ENCODE results near the gene AGFG1. TPM values are rescaled to one million over a fixed set of nuclear protein-coding genes. Genes with fewer than 3 reads are reported as not detected.

Gene AGFG1
- total RNA-seq, 1 donor from 2014 or later, result 75.1 TPM

GRCh38 chr2:227606476-227606875, 134.5 kb downstream of the AGFG1 start:
- no peak for DNase-seq (ENCODE audit: low read depth)
- H3K27me3 ChIP-seq (ENCODE audit: control insufficient read depth, insufficient read depth, low read length), result no peaks in the 10 kb centered on the region
- H3K4me3 ChIP-seq (ENCODE audit: low read depth, low read length), result no peak overlapping the region
- H3K36me3 ChIP-seq (ENCODE audit: control insufficient read depth, insufficient read depth, low read length), result no peaks in the 10 kb centered on the region
- TF ChIP-seq, protein P1, sequence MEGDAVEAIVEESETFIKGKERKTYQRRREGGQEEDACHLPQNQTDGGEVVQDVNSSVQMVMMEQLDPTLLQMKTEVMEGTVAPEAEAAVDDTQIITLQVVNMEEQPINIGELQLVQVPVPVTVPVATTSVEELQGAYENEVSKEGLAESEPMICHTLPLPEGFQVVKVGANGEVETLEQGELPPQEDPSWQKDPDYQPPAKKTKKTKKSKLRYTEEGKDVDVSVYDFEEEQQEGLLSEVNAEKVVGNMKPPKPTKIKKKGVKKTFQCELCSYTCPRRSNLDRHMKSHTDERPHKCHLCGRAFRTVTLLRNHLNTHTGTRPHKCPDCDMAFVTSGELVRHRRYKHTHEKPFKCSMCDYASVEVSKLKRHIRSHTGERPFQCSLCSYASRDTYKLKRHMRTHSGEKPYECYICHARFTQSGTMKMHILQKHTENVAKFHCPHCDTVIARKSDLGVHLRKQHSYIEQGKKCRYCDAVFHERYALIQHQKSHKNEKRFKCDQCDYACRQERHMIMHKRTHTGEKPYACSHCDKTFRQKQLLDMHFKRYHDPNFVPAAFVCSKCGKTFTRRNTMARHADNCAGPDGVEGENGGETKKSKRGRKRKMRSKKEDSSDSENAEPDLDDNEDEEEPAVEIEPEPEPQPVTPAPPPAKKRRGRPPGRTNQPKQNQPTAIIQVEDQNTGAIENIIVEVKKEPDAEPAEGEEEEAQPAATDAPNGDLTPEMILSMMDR (IDR thresholded peaks at IDR 0.05; ENCODE audit: insufficient read depth, low read length, poor library complexity, severe bottlenecking), result no peak

- DNase-seq (ENCODE audit: low read depth), result no peak
- Histone ChIP-seq H3K27me3 (ENCODE audit: control insufficient read depth, insufficient read depth, low read length) (no peaks in the 10 kb centered on the region), H3K36me3 (ENCODE audit: control insufficient read depth, insufficient read depth, low read length) (no peaks in the 10 kb centered on the region), H3K4me3 (ENCODE audit: low read depth, low read length) (no peak overlapping the region)
- TF ChIP-seq, protein P1 (IDR thresholded peaks at IDR 0.05; ENCODE audit: insufficient read depth, low read length, poor library complexity, severe bottlenecking), result no peak
Measured at GRCh38 chr2:227607941-227608340, 136.0 kb downstream of the AGFG1 start.

DNA sequence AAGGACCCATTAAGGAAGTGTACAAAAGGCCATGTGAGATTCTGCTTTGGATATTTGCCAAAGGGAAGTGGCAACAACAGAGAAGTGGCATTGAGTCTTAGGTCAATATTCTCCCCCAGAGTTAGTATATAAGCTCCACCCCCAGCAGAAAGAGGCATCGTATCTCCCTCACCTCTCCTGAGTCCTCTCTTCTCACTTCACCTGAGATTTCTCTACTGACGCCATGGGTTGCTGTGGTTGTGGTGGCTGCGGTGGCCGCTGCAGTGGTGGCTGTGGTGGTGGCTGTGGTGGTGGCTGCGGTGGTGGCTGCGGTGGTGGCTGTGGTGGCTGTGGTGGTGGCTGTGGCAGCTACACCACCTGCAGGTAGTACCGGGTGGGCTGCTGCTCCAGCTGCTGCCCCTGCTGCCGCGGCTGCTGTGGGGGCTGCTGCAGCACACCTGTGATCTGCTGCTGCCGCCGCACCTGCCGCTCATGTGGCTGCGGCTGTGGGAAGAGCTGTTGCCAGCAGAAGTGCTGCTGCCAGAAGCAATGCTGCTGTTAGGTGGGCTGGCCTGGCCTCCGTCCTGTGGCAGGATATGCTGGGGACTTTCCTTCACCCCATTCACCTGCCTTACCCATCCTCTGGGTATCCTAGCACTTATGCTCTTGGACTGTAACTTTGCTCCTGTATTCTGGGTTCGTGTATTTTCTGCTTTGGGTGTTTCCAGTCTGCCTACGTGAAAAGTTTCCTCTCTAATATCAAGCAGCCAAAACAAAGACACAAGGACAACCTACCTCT, 136.8 kb downstream of the AGFG1 start:
- DNase-seq (ENCODE audit: low read depth), result no peak
- TF ChIP-seq, protein P1 (IDR thresholded peaks at IDR 0.05; ENCODE audit: insufficient read depth, low read length, poor library complexity, severe bottlenecking), result no peak
- Histone ChIP-seq H3K27me3 (ENCODE audit: control insufficient read depth, insufficient read depth, low read length) (no peaks in the 10 kb centered on the region), H3K36me3 (ENCODE audit: control insufficient read depth, insufficient read depth, low read length) (no peaks in the 10 kb centered on the region), H3K4me3 (ENCODE audit: low read depth, low read length) (no peak overlapping the region)

- no peaks in the 10 kb centered on the region for H3K36me3 ChIP-seq (ENCODE audit: control insufficient read depth, insufficient read depth, low read length)
- no peaks in the 10 kb centered on the region for H3K27me3 ChIP-seq (ENCODE audit: control insufficient read depth, insufficient read depth, low read length)
- TF ChIP-seq, protein P1 (IDR thresholded peaks at IDR 0.05; ENCODE audit: insufficient read depth, low read length, poor library complexity, severe bottlenecking), result no peak
- no peak overlapping the region for H3K4me3 ChIP-seq (ENCODE audit: low read depth, low read length)
- DNase-seq (ENCODE audit: low read depth), result no peak
Measured at GRCh38 chr2:227610123-227610522, 138.2 kb downstream of the AGFG1 start.

Other genes with a start within 250 kb of the AGFG1 start
- 94.8 and 112 TPM in 2 replicates for gene MFF, start 146.9 kb upstream of the AGFG1 start, total RNA-seq
- not detected in 2 replicates for gene TM4SF20, start 92.8 kb upstream of the AGFG1 start, total RNA-seq
- gene SCYGR1, start 84.2 kb upstream of the AGFG1 start, total RNA-seq, result not detected in 2 replicates
- not detected in 2 replicates for gene SCYGR2, start 126.7 kb downstream of the AGFG1 start, total RNA-seq
- not detected in 2 replicates for gene SCYGR3, start 142.7 kb downstream of the AGFG1 start, total RNA-seq
- gene SCYGR4, start 145.3 kb downstream of the AGFG1 start, total RNA-seq, result not detected in 2 replicates
- not detected in 2 replicates for gene SCYGR5, start 194.6 kb downstream of the AGFG1 start, total RNA-seq
- 0.07 and 0.25 TPM in 2 replicates for gene SLC19A3, start 245.9 kb downstream of the AGFG1 start, total RNA-seq